HG03565 (cell line): ENCODE measurements around the gene RGS17.
"Not testable (repeated sequence)": the region's sequence is repeated elsewhere in the genome, so short reads cannot be mapped to it uniquely, and the experiment has no call there.

Experiments used
- ATAC-seq: cut with Tn5 transposase; IDR thresholded peaks from one replicate; pipeline ENCODE4 v1.9.1; 2021; ENCODE audit warnings: mild to moderate bottlenecking, moderate library complexity; ENCODE audit not compliant: unreplicated experiment

Gene RGS17

GRCh38 chr6:153043719-153044118 is 87.4 kb downstream of the RGS17 start:
- no peak for ATAC-seq

- ATAC-seq = no peak
Observed at GRCh38 chr6:153038378-153039057, 92.6 kb downstream of the RGS17 start.

GRCh38 chr6:153034139-153034538 is 96.9 kb downstream of the RGS17 start:
- no peak for ATAC-seq

- ATAC-seq = no peak
Observed at GRCh38 chr6:153032255-153032882, 98.7 kb downstream of the RGS17 start.

- no peak for ATAC-seq
Observed at GRCh38 chr6:153031335-153031955, 99.6 kb downstream of the RGS17 start.

GRCh38 chr6:153028963-153029362 is 102.1 kb downstream of the RGS17 start:
- ATAC-seq = no peak

- no peak for ATAC-seq
Observed at GRCh38 chr6:153028286-153028685, 102.8 kb downstream of the RGS17 start.

GRCh38 chr6:153027480-153027879 is 103.6 kb downstream of the RGS17 start:
- no peak for ATAC-seq

- ATAC-seq = no peak
Observed at GRCh38 chr6:153024709-153025017, 106.4 kb downstream of the RGS17 start.

- ATAC-seq = peak; percentile 99
Observed at GRCh38 chr6:153023977-153024708, 106.9 kb downstream of the RGS17 start.

GRCh38 chr6:153018355-153018754 is 112.7 kb downstream of the RGS17 start:
- ATAC-seq = no peak

GRCh38 chr6:153016846-153017245 is 114.2 kb downstream of the RGS17 start:
- no peak for ATAC-seq

GRCh38 chr6:153015094-153015640 is 115.9 kb downstream of the RGS17 start:
- no peak for ATAC-seq

GRCh38 chr6:153013438-153013837 is 117.6 kb downstream of the RGS17 start:
- ATAC-seq = no peak

GRCh38 chr6:153012856-153013255 is 118.2 kb downstream of the RGS17 start:
- ATAC-seq = no peak

- ATAC-seq = no peak
Observed at GRCh38 chr6:153003366-153003690, 127.8 kb downstream of the RGS17 start.

GRCh38 chr6:153002613-153003365 is 128.3 kb downstream of the RGS17 start, which contains the start of gene MTRF1L:
MTRF1L (minus strand) TSS chr6:153002709; CDS start chr6:153002685, 24 bp downstream.
- peak; percentile 92 for ATAC-seq

GRCh38 chr6:153001767-153002612 is 129.1 kb downstream of the RGS17 start:
- peak; percentile 9 for ATAC-seq

- not testable (repeated sequence) for ATAC-seq
Observed at GRCh38 chr6:153000790-153001189, 130.3 kb downstream of the RGS17 start.

GRCh38 chr6:153000243-153000642 is 130.8 kb downstream of the RGS17 start:
- ATAC-seq = no peak
